ENCODE measurements around the gene CYP1A2. TPM values are rescaled to one million over a fixed set of nuclear protein-coding genes. Genes with fewer than 3 reads are reported as not detected.

Gene CYP1A2
- total RNA-seq, 1 donor from 2014 or later: not detected

GRCh38 chr15:74786551-74787165, 38.0 kb downstream of the CYP1A2 start:
- H3K27ac Mint-ChIP-seq (ENCODE audit: unreplicated experiment): no peak overlapping the region

GRCh38 chr15:74787251-74788041, 38.8 kb downstream of the CYP1A2 start:
- H3K4me1 Mint-ChIP-seq: peaks cover 67% of the 10 kb centered on the region
- H3K36me3 Mint-ChIP-seq (ENCODE audit: low read depth): no peaks in the 10 kb centered on the region
- H3K4me3 Mint-ChIP-seq: peak overlapping the region; percentile 73
- no peaks in the 10 kb centered on the region for H3K27me3 Mint-ChIP-seq (ENCODE audit: low read depth)
- peak; percentile 58 for DNase-seq (ENCODE audit: low read depth, low spot score)
- H3K27ac Mint-ChIP-seq (ENCODE audit: unreplicated experiment): no peak overlapping the region
- no peaks in the 10 kb centered on the region for H3K9me3 Mint-ChIP-seq
- TF ChIP-seq, protein P1, sequence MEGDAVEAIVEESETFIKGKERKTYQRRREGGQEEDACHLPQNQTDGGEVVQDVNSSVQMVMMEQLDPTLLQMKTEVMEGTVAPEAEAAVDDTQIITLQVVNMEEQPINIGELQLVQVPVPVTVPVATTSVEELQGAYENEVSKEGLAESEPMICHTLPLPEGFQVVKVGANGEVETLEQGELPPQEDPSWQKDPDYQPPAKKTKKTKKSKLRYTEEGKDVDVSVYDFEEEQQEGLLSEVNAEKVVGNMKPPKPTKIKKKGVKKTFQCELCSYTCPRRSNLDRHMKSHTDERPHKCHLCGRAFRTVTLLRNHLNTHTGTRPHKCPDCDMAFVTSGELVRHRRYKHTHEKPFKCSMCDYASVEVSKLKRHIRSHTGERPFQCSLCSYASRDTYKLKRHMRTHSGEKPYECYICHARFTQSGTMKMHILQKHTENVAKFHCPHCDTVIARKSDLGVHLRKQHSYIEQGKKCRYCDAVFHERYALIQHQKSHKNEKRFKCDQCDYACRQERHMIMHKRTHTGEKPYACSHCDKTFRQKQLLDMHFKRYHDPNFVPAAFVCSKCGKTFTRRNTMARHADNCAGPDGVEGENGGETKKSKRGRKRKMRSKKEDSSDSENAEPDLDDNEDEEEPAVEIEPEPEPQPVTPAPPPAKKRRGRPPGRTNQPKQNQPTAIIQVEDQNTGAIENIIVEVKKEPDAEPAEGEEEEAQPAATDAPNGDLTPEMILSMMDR (conservative IDR thresholded peaks at IDR 0.05): peak; percentile 60

More at GRCh38 chr15:74786551-74787165, 38.0 kb downstream of the CYP1A2 start:
- peak overlapping the region; percentile 9 for H3K4me3 Mint-ChIP-seq
- peaks cover 61% of the 10 kb centered on the region for H3K4me1 Mint-ChIP-seq
- TF ChIP-seq, protein P1 (conservative IDR thresholded peaks at IDR 0.05): no peak
- no peaks in the 10 kb centered on the region for H3K27me3 Mint-ChIP-seq (ENCODE audit: low read depth)
- H3K36me3 Mint-ChIP-seq (ENCODE audit: low read depth): no peaks in the 10 kb centered on the region
- DNase-seq (ENCODE audit: low read depth, low spot score): no peak
- H3K9me3 Mint-ChIP-seq: no peaks in the 10 kb centered on the region

- no peaks in the 10 kb centered on the region for H3K27me3 Mint-ChIP-seq (ENCODE audit: low read depth)
- peaks cover 68% of the 10 kb centered on the region for H3K4me1 Mint-ChIP-seq
- DNase-seq (ENCODE audit: low read depth, low spot score): no peak
- peak overlapping the region; percentile 67 for H3K27ac Mint-ChIP-seq (ENCODE audit: unreplicated experiment)
- H3K9me3 Mint-ChIP-seq: no peaks in the 10 kb centered on the region
- TF ChIP-seq, protein P1 (conservative IDR thresholded peaks at IDR 0.05): no peak
- peak overlapping the region; percentile 73 for H3K4me3 Mint-ChIP-seq
- H3K36me3 Mint-ChIP-seq (ENCODE audit: low read depth): no peaks in the 10 kb centered on the region
Measured at GRCh38 chr15:74788042-74788682, 39.5 kb downstream of the CYP1A2 start.

GRCh38 chr15:74788683-74789151, 40.1 kb downstream of the CYP1A2 start:
- Mint-ChIP-seq H3K27ac (ENCODE audit: unreplicated experiment) (peak overlapping the region; percentile 67), H3K4me3 (peak overlapping the region; percentile 62), H3K4me1 (peaks cover 66% of the 10 kb centered on the region), H3K27me3 (ENCODE audit: low read depth) (no peaks in the 10 kb centered on the region), H3K9me3 (no peaks in the 10 kb centered on the region), H3K36me3 (ENCODE audit: low read depth) (no peaks in the 10 kb centered on the region)
- TF ChIP-seq, protein P1 (conservative IDR thresholded peaks at IDR 0.05): no peak
- DNase-seq (ENCODE audit: low read depth, low spot score): no peak

DNA sequence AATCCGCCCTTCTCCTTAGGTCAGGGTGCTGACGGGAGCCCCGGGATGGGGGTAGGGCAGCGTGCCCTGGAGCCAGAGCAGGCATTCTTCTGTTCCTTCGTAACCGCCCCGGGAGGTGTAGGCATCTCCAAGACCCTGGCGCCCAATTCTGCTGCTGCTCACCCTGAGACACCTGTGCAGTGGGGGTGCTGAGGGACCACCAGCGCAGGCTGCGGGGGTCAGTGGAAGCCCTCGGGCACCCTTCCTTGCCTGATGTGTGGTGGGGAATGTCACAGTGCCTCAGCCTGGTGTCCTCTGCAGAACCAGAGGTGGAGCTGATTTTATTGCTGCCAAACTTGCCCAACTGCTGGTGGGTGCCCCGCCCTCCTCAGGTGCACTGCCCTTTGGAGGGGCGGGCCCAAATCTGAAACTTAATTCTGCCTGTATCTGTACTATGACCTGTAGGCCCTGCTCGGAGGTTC, 40.6 kb downstream of the CYP1A2 start:
- no peak for DNase-seq (ENCODE audit: low read depth, low spot score)
- Mint-ChIP-seq H3K36me3 (ENCODE audit: low read depth) (no peaks in the 10 kb centered on the region), H3K4me1 (peaks cover 64% of the 10 kb centered on the region), H3K9me3 (no peaks in the 10 kb centered on the region), H3K27me3 (ENCODE audit: low read depth) (no peaks in the 10 kb centered on the region), H3K4me3 (peak overlapping the region; percentile 42), H3K27ac (ENCODE audit: unreplicated experiment) (no peak overlapping the region)
- TF ChIP-seq, protein P1 (conservative IDR thresholded peaks at IDR 0.05): no peak
